GM18517 (cell line): ENCODE measurements around the gene EFNA3.

Experiments
- ATAC-seq: cut with Tn5 transposase; IDR thresholded peaks from one replicate; pipeline ENCODE4 v1.9.1; 2021; ENCODE audit warnings: mild to moderate bottlenecking, moderate library complexity; ENCODE audit not compliant: unreplicated experiment

The EFNA3 gene

GRCh38 chr1:155128755-155129473 lies 50.3 kb downstream of the EFNA3 start:
- ATAC-seq, result no peak

GRCh38 chr1:155130272-155131006 lies 51.8 kb downstream of the EFNA3 start:
- ATAC-seq, result no peak

GRCh38 chr1:155131285-155131684 lies 52.6 kb downstream of the EFNA3 start:
- no peak for ATAC-seq

- no peak for ATAC-seq
These were observed 53.2 kb downstream of the EFNA3 start for GRCh38 chr1:155131856-155132255.

GRCh38 chr1:155133799-155134281 lies 55.2 kb downstream of the EFNA3 start:
- no peak for ATAC-seq

GRCh38 chr1:155134322-155134721 lies 55.7 kb downstream of the EFNA3 start:
- ATAC-seq, result no peak

GRCh38 chr1:155134880-155135414 lies 56.3 kb downstream of the EFNA3 start:
- ATAC-seq, result no peak

- peak; percentile 49 for ATAC-seq
These were observed 56.9 kb downstream of the EFNA3 start, which contains the start of gene SLC50A1 for GRCh38 chr1:155135415-155136028. TSS of gene SLC50A1 (plus strand) at chr1:155135852. CDS start at chr1:155135912, 60 bp downstream.

- no peak for ATAC-seq
These were observed 58.1 kb downstream of the EFNA3 start for GRCh38 chr1:155136748-155137147.
